Neural progenitor cell (in vitro differentiated cells): ENCODE data around the gene TIAM2. TPM values are rescaled to one million over a fixed set of nuclear protein-coding genes. Genes with fewer than 3 reads are reported as not detected.
A peak's percentile ranks its signal among the peaks of the same experiment; 100 is the strongest.

Experiments
- DNase-seq: peaks from one replicate; pipeline ENCODE4 v3.0.0-alpha.2; 2016; ENCODE audit warnings: low spot score
- H2AFZ ChIP-seq: fragments of 200-600 bp; sonication (generic); replicated peaks from 2 replicates; pipeline ENCODE4 v1.6.1; 2016; ENCODE audit warnings: antibody characterized with exemption
- H3F3A ChIP-seq: fragments of 200-600 bp; sonication (generic); 2 replicates; pipeline ENCODE4 v1.6.1; 2016; ENCODE audit warnings: antibody characterized with exemption, low read depth
- H3K27ac ChIP-seq: fragments of 200-600 bp; sonication (generic); 2 replicates; pipeline ENCODE4 v1.5.1; 2016; ENCODE audit warnings: mild to moderate bottlenecking
- H3K27me3 ChIP-seq: fragments of 200-600 bp; sonication (generic); 2 replicates; pipeline ENCODE4 v1.6.1; 2016; ENCODE audit warnings: mild to moderate bottlenecking, moderate library complexity
- H3K36me3 ChIP-seq: fragments of 200-600 bp; sonication (generic); 2 replicates; pipeline ENCODE4 v1.5.1; 2016
- H3K4me1 ChIP-seq: fragments of 200-600 bp; sonication (generic); 2 replicates; pipeline ENCODE4 v1.6.1; 2016; ENCODE audit warnings: mixed run types
- H3K4me2 ChIP-seq: fragments of 200-600 bp; sonication (generic); 2 replicates; pipeline ENCODE4 v1.6.1; 2016
- H3K4me3 ChIP-seq: fragments of 200-600 bp; sonication (generic); 2 replicates; pipeline ENCODE4 v1.5.1; 2016
- H3K79me2 ChIP-seq: fragments of 200-600 bp; sonication (generic); 2 replicates; pipeline ENCODE4 v1.6.1; 2016; ENCODE audit warnings: low read depth
- H3K9ac ChIP-seq: fragments of 200-600 bp; sonication (generic); 2 replicates; pipeline ENCODE4 v1.6.1; 2016
- H3K9me3 ChIP-seq: fragments of 200-600 bp; sonication (generic); 2 replicates; pipeline ENCODE4 v1.5.1; 2016; ENCODE audit warnings: low read depth
- H4K20me1 ChIP-seq: fragments of 200-600 bp; sonication (generic); 2 replicates; pipeline ENCODE4 v1.6.1; 2016; ENCODE audit warnings: low read depth
- H3K27ac Mint-ChIP-seq: 3 replicates; pipeline ENCODE4 v1.8.0; 2021; ENCODE audit warnings: mixed read lengths
- H3K27me3 Mint-ChIP-seq: 2 replicates; pipeline ENCODE4 v1.8.0; 2022; ENCODE audit warnings: low read depth, mild to moderate bottlenecking, inconsistent platforms, moderate library complexity, mixed read lengths; ENCODE audit not compliant: insufficient read depth
- H3K36me3 Mint-ChIP-seq: 3 replicates; pipeline ENCODE4 v1.8.0; 2021; ENCODE audit warnings: mixed read lengths
- H3K4me1 Mint-ChIP-seq: 3 replicates; pipeline ENCODE4 v1.8.0; 2021; ENCODE audit warnings: mixed read lengths
- H3K4me3 Mint-ChIP-seq: 3 replicates; pipeline ENCODE4 v1.8.0; 2021; ENCODE audit warnings: mild to moderate bottlenecking, moderate library complexity, mixed read lengths
- H3K9me3 Mint-ChIP-seq: 3 replicates; pipeline ENCODE4 v1.8.0; 2020; ENCODE audit warnings: mixed read lengths
- CTCF ChIP-seq: fragments of 200-600 bp; sonication (generic); IDR thresholded peaks from 2 replicates; pipeline ENCODE4 v1.5.1; 2017; ENCODE audit warnings: antibody characterized with exemption, mild to moderate bottlenecking
- EZH2 ChIP-seq: fragments of 200-600 bp; sonication (generic); IDR thresholded peaks from 2 replicates; pipeline ENCODE4 v1.6.1; 2017; ENCODE audit warnings: antibody characterized with exemption, mild to moderate bottlenecking, moderate library complexity
- EZH2phosphoT487 ChIP-seq: fragments of 200-600 bp; sonication (generic); IDR thresholded peaks from 2 replicates; pipeline ENCODE4 v1.6.1; 2017; ENCODE audit warnings: antibody characterized with exemption
- total RNA-seq: library from RNA; depleted of rRNA; stranded (reverse); fragments of >200 nt; gene quantifications from 2 replicates; pipeline ENCODE4 v1.2.3, GENCODE V29; 2015; ENCODE audit warnings: low replicate concordance

The TIAM2 gene
- total RNA-seq, 1 donor from 2014 or later = 22.8 TPM

GRCh38 chr6:155066921-155067680, 72.0 kb downstream of the TIAM2 start:
- Histone ChIP-seq H2AFZ (no peak overlapping the region), H4K20me1 (no peaks in the 10 kb centered on the region), H3K4me3 (no peak overlapping the region), H3K27ac (no peak overlapping the region), H3K4me2 (no peak overlapping the region), H3K79me2 (no peaks in the 10 kb centered on the region), H3K4me1 (no peaks in the 10 kb centered on the region), H3K36me3 (no peaks in the 10 kb centered on the region), H3K27me3 (no peaks in the 10 kb centered on the region), H3K9ac (no peak overlapping the region), H3K9me3 (no peaks in the 10 kb centered on the region), H3F3A (peaks cover 3% of the 10 kb centered on the region)
- H3K27ac Mint-ChIP-seq = peak overlapping the region; percentile 57
- TF ChIP-seq CTCF (no peak), EZH2phosphoT487 (no peak), EZH2 (no peak)
- no peak for DNase-seq
- peaks cover 6% of the 10 kb centered on the region for H3K4me1 Mint-ChIP-seq
- peaks cover 3% of the 10 kb centered on the region for H3K9me3 Mint-ChIP-seq
- no peak overlapping the region for H3K4me3 Mint-ChIP-seq
- H3K36me3 Mint-ChIP-seq = peaks cover 3% of the 10 kb centered on the region
- H3K27me3 Mint-ChIP-seq = peaks cover 3% of the 10 kb centered on the region

- peaks cover 6% of the 10 kb centered on the region for H3K4me1 Mint-ChIP-seq
- no peak overlapping the region for H2AFZ ChIP-seq
- no peaks in the 10 kb centered on the region for H3K79me2 ChIP-seq
Observed at GRCh38 chr6:155067956-155068615, 73.0 kb downstream of the TIAM2 start.

GRCh38 chr6:155069543-155069942, 74.4 kb downstream of the TIAM2 start:
- Histone ChIP-seq H3K4me1 (no peaks in the 10 kb centered on the region), H2AFZ (no peak overlapping the region), H3F3A (peaks cover 2% of the 10 kb centered on the region), H3K9me3 (no peaks in the 10 kb centered on the region), H4K20me1 (no peaks in the 10 kb centered on the region), H3K79me2 (no peaks in the 10 kb centered on the region), H3K4me2 (no peak overlapping the region), H3K27ac (no peak overlapping the region), H3K9ac (no peak overlapping the region), H3K4me3 (no peak overlapping the region), H3K27me3 (no peaks in the 10 kb centered on the region), H3K36me3 (no peaks in the 10 kb centered on the region)
- H3K4me1 Mint-ChIP-seq = peaks cover 6% of the 10 kb centered on the region
- no peak for DNase-seq
- no peak for TF ChIP-seq CTCF
- TF ChIP-seq EZH2phosphoT487 = no peak
- TF ChIP-seq EZH2 = no peak
- no peak overlapping the region for H3K4me3 Mint-ChIP-seq
- H3K27ac Mint-ChIP-seq = no peak overlapping the region
- peaks cover 3% of the 10 kb centered on the region for H3K36me3 Mint-ChIP-seq
- H3K27me3 Mint-ChIP-seq = peaks cover 3% of the 10 kb centered on the region
- H3K9me3 Mint-ChIP-seq = no peaks in the 10 kb centered on the region

More at GRCh38 chr6:155067956-155068615, 73.0 kb downstream of the TIAM2 start:
- TF ChIP-seq EZH2 (no peak), CTCF (no peak), EZH2phosphoT487 (no peak)
- DNase-seq = no peak
- Histone ChIP-seq H3K36me3 (no peaks in the 10 kb centered on the region), H3K4me3 (no peak overlapping the region), H3K9me3 (no peaks in the 10 kb centered on the region), H3K27ac (no peak overlapping the region), H3K4me2 (no peak overlapping the region), H3K27me3 (no peaks in the 10 kb centered on the region), H3K9ac (no peak overlapping the region), H4K20me1 (no peaks in the 10 kb centered on the region), H3K4me1 (no peaks in the 10 kb centered on the region), H3F3A (peaks cover 3% of the 10 kb centered on the region)
- Mint-ChIP-seq H3K36me3 (peaks cover 3% of the 10 kb centered on the region), H3K27me3 (peaks cover 3% of the 10 kb centered on the region), H3K4me3 (no peak overlapping the region), H3K27ac (no peak overlapping the region), H3K9me3 (no peaks in the 10 kb centered on the region)
